GM18873 (cell line): ENCODE data around the gene PHF21A.
"Not testable (repeated sequence)": the region's sequence is repeated elsewhere in the genome, so short reads cannot be mapped to it uniquely, and the experiment has no call there.

Experiments
- ATAC-seq: cut with Tn5 transposase; IDR thresholded peaks from one replicate; pipeline ENCODE4 v1.9.1; 2021; ENCODE audit warnings: mild to moderate bottlenecking, moderate library complexity, moderate number of reproducible peaks; ENCODE audit not compliant: unreplicated experiment, low FRiP score

PHF21A gene

GRCh38 chr11:46120346-46121300, 631 bp downstream of the PHF21A start:
- no peak for ATAC-seq

GRCh38 chr11:46119352-46120216, 1.7 kb downstream of the PHF21A start:
- peak; percentile 34 for ATAC-seq

- ATAC-seq = peak; percentile 1
Observed at GRCh38 chr11:46118702-46119351, 2.4 kb downstream of the PHF21A start.

- no peak for ATAC-seq
Observed at GRCh38 chr11:46117842-46118241, 3.4 kb downstream of the PHF21A start.

- ATAC-seq = not testable (repeated sequence)
Observed at GRCh38 chr11:46116712-46117037, 4.6 kb downstream of the PHF21A start.

- ATAC-seq = no peak
Observed at GRCh38 chr11:46116007-46116711, 5.1 kb downstream of the PHF21A start.

- no peak for ATAC-seq
Observed at GRCh38 chr11:46114961-46115360, 6.3 kb downstream of the PHF21A start.

- ATAC-seq = no peak
Observed at GRCh38 chr11:46114378-46114777, 6.9 kb downstream of the PHF21A start.

GRCh38 chr11:46112961-46113607, 8.2 kb downstream of the PHF21A start:
- ATAC-seq = peak; percentile 61

DNA sequence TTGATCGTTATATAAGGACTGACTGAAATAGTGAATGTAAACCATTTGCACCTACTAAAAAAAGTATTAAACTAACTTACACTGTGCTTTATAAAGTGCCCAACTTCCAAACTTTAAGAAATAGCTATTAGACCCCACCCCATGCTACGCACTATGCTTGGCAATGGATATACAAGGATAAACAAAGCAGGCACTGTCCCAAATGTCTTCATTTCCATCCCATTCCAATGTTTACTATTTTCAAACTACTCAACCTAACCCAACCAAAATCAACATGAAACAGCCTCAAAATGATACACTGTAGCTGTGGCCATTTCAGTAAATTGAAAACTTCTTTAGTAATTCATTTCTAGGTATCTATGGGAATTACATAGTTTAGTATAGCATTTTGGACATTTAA, 12.5 kb downstream of the PHF21A start:
- no peak for ATAC-seq

DNA sequence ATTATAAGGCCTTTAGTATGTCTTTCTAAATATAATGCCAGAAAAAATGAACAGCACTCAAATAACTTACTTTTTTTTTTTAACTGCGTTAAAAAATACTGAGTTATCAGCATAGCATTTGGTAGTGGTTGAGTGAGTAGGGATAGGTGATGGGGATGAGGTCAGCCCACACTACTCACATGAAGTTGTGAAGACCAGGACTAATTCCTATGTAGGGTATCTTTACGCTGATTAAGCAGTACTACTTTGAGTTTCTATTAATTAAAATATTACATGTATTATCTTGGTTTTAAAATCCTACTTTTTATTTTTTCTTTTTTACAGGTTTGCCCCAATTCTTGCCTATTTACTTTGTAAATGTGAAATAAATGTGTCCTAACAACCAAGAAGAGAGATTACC, 13.5 kb downstream of the PHF21A start:
- ATAC-seq = no peak

DNA sequence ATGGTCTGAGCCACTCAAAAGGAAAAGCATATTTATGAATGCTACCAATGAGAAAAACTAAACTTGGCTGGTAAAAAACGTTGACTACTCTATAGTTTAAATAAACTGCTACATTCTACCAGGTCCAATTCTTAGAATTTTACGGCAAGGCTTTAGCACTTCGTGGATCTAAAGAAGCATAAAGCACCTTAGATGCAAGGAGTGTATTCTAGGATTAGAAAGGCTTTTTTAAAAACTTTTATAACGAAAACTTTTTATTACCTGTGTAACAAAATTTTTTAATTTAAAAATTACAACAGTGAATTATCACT, 13.9 kb downstream of the PHF21A start:
- no peak for ATAC-seq

DNA sequence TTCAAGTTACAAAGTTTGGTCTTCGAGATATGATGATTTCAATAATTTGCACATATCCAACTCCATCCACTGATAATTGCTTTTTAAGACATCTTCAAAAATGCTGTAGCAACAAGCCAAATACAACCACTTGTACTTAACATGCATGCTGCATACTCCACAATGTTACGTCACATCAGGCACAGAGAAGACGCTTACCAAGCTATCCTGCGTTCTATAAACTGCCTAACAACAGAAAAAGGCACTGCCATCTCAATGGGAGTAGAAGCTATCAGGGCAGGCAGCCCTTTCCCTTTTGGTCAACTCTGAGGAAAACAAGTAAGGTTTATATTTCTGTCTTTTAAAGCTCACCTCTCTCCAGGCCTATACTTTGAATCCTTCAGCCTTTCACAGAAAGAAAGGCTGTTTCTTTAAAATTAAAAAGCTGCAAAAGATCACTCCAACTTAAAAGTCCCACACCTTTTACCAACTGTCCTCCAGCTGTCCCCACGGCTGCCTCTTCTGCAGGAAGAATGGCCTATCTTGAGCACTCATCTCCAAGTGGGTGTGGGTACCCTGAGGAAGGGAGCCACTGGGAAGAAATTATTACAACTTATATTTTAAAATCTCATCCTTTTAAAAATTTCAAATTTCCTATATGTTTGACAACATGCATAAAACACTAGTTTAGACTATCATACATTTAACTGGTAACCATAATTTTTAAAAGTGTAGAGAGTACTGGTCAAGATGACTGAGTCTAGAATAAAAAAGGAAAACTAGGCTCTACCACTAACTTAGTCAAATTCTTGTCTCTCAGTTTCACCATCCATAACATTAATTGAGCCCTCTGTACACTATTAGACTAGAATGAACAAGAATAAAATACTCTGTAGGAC, 14.5 kb downstream of the PHF21A start:
- no peak for ATAC-seq

DNA sequence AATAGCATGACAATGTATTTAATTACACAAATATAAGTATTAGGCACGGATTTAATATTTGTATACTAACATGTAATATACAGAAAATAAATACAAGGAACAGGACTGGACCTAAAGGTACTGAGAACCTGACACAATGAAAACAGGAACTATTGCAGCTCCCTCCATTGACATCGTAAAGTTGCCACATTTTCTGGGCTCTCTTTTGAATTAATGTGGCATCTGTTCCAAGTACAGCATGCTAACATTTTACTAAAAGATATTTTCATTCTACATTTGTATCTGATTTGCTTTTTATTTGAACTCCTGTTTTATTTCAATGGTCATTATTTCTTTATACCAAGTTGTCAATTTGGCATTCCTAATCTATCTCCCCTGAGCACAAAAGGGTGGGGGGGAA, 15.3 kb downstream of the PHF21A start:
- no peak for ATAC-seq

DNA sequence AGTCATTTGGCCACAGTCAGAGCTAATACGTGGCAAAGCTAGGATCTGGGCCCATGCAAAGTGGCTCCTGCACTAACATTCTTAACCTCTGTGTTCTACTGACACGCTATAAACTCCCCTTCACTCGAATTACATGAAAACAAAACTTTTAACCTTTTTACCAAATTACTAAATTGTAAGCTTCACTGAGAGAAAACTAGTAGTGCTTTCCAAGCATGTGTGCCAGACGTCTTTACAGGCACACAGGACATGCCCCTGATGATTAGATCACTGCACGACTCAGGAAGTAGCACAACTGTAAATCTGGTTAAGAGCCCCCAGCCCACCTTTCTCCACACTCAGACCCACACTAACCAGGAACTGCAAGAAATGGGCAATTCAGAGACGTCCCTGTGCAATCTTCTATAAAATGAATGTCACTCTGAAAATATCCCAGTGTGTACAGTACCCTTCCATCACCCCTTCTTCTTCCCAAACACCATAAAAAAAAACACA, 16.1 kb downstream of the PHF21A start:
- ATAC-seq = no peak

DNA sequence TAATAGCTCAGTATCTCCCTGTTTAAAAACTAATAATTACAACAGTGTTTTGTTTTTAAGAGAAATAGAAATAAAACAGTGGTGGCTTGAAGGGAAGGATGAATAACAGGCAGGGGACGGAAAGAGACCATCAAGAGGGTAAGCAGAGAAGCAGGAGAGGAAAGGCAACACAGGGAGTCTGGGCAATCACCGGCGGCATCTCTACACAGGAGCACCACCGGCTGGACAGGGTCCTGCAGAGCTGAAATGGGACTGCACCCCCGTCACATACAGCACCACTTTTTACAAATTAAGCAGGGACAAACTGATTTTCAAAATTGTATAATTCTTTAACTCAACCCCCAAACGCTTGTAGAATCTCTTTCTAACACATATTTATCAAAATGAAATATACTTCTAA, 18.4 kb downstream of the PHF21A start:
- ATAC-seq = no peak

DNA sequence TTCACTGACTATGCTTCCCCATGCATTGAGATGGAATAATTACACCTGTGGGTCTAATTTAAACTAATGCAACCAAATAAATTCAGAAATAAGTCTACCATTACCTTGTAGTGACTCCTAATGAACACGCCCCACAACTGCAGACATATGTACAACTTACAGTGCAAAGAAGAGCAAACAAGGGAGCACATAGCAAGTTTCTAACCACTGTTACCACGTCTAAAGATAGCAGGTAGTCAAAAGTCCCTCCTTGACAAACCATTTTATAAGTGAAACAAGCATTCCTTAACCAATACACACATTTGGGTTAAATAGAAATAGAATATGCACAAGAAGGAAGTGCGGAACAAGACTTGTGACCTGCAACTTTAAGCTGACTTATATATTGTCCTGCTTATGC, 20.6 kb downstream of the PHF21A start:
- ATAC-seq = peak; percentile 80

GRCh38 chr11:46099963-46100316, 21.3 kb downstream of the PHF21A start:
- no peak for ATAC-seq

DNA sequence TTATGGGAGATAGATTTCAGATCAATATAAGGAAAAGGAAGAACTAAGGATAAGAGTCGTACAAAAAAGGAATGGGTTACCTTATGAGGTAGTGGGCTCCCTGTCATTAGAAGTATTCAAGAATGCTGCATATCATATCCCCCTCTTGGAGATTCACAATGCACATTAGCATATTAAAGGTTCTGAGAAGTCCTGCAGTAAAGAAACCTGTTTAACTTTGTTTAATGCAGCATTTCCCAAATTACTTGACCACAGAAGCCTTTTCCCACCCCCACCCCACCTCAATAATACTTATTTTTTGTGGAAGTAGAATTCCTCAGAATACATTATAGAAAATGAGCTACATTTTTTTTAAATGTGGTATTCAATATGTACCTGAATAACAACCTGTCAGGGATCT, 30.9 kb downstream of the PHF21A start:
- no peak for ATAC-seq
